ENCODE data around the gene OVOL1.

The OVOL1 gene

GRCh38 chr11:65773784-65774411, 13.0 kb upstream of the OVOL1 start:
- H2AFZ ChIP-seq, result no peak overlapping the region
- H3K9me3 ChIP-seq (ENCODE audit: control insufficient read depth, low read length), result no peaks in the 10 kb centered on the region
- no peak overlapping the region for H3K4me2 ChIP-seq (ENCODE audit: low read length)
- no peaks in the 10 kb centered on the region for H3K36me3 ChIP-seq (ENCODE audit: control insufficient read depth, insufficient read depth, low read length)
- H3K27ac ChIP-seq, result no peak overlapping the region
- H3K4me3 ChIP-seq (ENCODE audit: low read depth, low read length), result no peak overlapping the region
- TF ChIP-seq CTCF (IDR thresholded peaks at IDR 0.05), result no peak
- no peak overlapping the region for H3K9ac ChIP-seq
- H3K4me1 ChIP-seq, result no peaks in the 10 kb centered on the region
- H3K27me3 ChIP-seq (ENCODE audit: control insufficient read depth, insufficient read depth, low read length), result no peaks in the 10 kb centered on the region
- no peaks in the 10 kb centered on the region for H3K79me2 ChIP-seq

- H3K27me3 ChIP-seq (ENCODE audit: control insufficient read depth, insufficient read depth, low read length), result no peaks in the 10 kb centered on the region
- no peaks in the 10 kb centered on the region for H3K79me2 ChIP-seq
- no peaks in the 10 kb centered on the region for H3K4me1 ChIP-seq
- H2AFZ ChIP-seq, result no peak overlapping the region
- no peaks in the 10 kb centered on the region for H3K36me3 ChIP-seq (ENCODE audit: control insufficient read depth, insufficient read depth, low read length)
- no peak overlapping the region for H3K27ac ChIP-seq
- no peak overlapping the region for H3K9ac ChIP-seq
- no peak for TF ChIP-seq CTCF (IDR thresholded peaks at IDR 0.05)
- H3K9me3 ChIP-seq (ENCODE audit: control insufficient read depth, low read length), result no peaks in the 10 kb centered on the region
- no peak overlapping the region for H3K4me3 ChIP-seq (ENCODE audit: low read depth, low read length)
- no peak overlapping the region for H3K4me2 ChIP-seq (ENCODE audit: low read length)
These were observed 12.1 kb upstream of the OVOL1 start for GRCh38 chr11:65774525-65775306.

DNA sequence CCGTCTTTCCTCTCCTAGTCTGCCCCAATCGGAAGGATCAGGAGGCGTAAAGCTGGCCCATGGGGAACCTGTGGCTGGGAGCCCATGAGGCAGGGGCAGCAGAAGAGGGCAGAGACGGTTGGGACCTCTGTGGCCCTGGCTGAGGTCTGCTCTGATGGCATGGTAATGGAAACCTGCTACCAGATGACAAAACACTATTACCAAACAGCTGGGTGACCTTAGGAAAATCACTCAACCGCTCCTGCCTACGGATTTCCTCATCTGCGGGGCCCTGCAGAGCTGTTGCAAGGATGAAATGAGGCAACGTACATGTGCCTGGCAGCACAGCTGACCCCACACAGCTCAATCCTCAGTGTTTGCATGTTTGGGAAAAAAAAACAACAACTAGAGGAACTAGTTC, 10.7 kb upstream of the OVOL1 start:
- Histone ChIP-seq H3K9me3 (ENCODE audit: control insufficient read depth, low read length) (no peaks in the 10 kb centered on the region), H3K27ac (no peak overlapping the region)

DNA sequence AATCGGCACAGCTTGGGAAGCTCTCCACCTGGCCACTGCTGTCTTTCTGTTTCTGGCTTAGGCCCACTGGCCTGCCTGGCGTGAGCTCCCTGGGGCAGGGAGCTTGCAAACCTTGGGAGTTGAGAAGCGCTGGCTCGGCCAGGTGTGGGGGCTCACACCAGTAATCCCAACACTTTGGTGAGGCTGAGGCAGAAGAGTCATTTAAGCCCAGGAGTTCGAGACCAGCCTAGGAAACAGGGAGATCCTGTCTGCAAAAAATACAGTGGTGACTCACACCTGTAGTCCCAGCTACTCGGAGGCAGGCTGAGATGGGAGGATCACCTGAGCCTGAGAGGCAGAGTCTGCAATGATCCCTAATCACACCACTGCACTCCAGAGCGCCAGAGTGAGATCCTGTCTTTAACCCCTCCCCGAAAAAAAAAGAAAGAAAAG, 10.1 kb upstream of the OVOL1 start:
- H3K79me2 ChIP-seq, result no peaks in the 10 kb centered on the region
- no peak overlapping the region for H3K4me2 ChIP-seq (ENCODE audit: low read length)
- H3K27ac ChIP-seq, result no peak overlapping the region
- no peak for TF ChIP-seq CTCF (IDR thresholded peaks at IDR 0.05)
- H3K36me3 ChIP-seq (ENCODE audit: control insufficient read depth, insufficient read depth, low read length), result no peaks in the 10 kb centered on the region
- no peaks in the 10 kb centered on the region for H3K27me3 ChIP-seq (ENCODE audit: control insufficient read depth, insufficient read depth, low read length)
- H3K4me3 ChIP-seq (ENCODE audit: low read depth, low read length), result no peak overlapping the region
- H3K4me1 ChIP-seq, result peaks cover under 1% of the 10 kb centered on the region
- no peak overlapping the region for H3K9ac ChIP-seq
- H3K9me3 ChIP-seq (ENCODE audit: control insufficient read depth, low read length), result no peaks in the 10 kb centered on the region
- H2AFZ ChIP-seq, result no peak overlapping the region

More for the DNA sequence above, 10.7 kb upstream of the OVOL1 start:
- no peak for TF ChIP-seq CTCF (IDR thresholded peaks at IDR 0.05)
- Histone ChIP-seq H2AFZ (no peak overlapping the region), H3K36me3 (ENCODE audit: control insufficient read depth, insufficient read depth, low read length) (no peaks in the 10 kb centered on the region), H3K9ac (no peak overlapping the region), H3K4me2 (ENCODE audit: low read length) (no peak overlapping the region), H3K27me3 (ENCODE audit: control insufficient read depth, insufficient read depth, low read length) (no peaks in the 10 kb centered on the region), H3K4me3 (ENCODE audit: low read depth, low read length) (no peak overlapping the region), H3K79me2 (no peaks in the 10 kb centered on the region), H3K4me1 (no peaks in the 10 kb centered on the region)
